ENCODE results near the gene CDHR3. TPM values are rescaled to one million over a fixed set of nuclear protein-coding genes. Genes with fewer than 3 reads are reported as not detected.

CDHR3 gene
- total and polyA plus RNA-seq, 2 of the 8 experiments (the other 6 are each of a cell fraction or from before 2014, with no cell fraction given), result 6.4 to 6.8 TPM

- TF ChIP-seq SP4 (IDR thresholded peaks at IDR 0.05; ENCODE audit: low read length) (no peak), PHF8 (conservative IDR thresholded peaks at IDR 0.05; ENCODE audit: low read depth, low read length) (no peak), RAD21 (IDR thresholded peaks at IDR 0.05 in 1 of 2, conservative IDR thresholded peaks at IDR 0.05 in 1 of 2; ENCODE audit: low read depth in 2 of 2, low read length in 2 of 2) (no peak), EGR1 (IDR thresholded peaks at IDR 0.05; ENCODE audit: borderline replicate concordance, low read depth, low read length) (no peak), SAP30 (IDR thresholded peaks at IDR 0.05; ENCODE audit: insufficient read depth, insufficient replicate concordance, low read length) (no peak)
Measured at GRCh38 chr7:106073701-106074100, 110.6 kb downstream of the CDHR3 start (continued).
